HEK293 (cell line): ENCODE results near the gene SMPD4.
"Not testable (repeated sequence)": the region's sequence is repeated elsewhere in the genome, so short reads cannot be mapped to it uniquely, and the experiment has no call there.

Source experiments
- CTCF ChIA-PET: fragments of 350-600 bp; formaldehyde crosslinking; extraction: SDS; loops from one replicate; lab custom pipeline; 2021; ENCODE audit warnings: antibody characterized with exemption; lab: Yijun Ruan, JAX
- POLR2A ChIA-PET: fragments of 300-600 bp; formaldehyde crosslinking; extraction: SDS; loops from one replicate; lab custom pipeline; 2020; ENCODE audit warnings: antibody characterized with exemption, inconsistent platforms; lab: Yijun Ruan, JAX
- H3K27ac ChIP-seq: fragments of 200-500 bp; sonication (Bioruptor generic); 2 replicates; pipeline ENCODE4 v1.5.1; 2014; ENCODE audit warnings: low read depth, low read length, control low read depth, inconsistent platforms; ENCODE audit errors: extremely low read depth
- H3K36me3 ChIP-seq, 2 experiments: fragments of 200-500 bp in 1 of 2; sonication (Bioruptor generic) in 1 of 2; 1 replicate in 1 of 2; 2 replicates in 1 of 2; pipeline ENCODE4 v1.5.1; 2014 to 2017; ENCODE audit warnings: inconsistent platforms in 2 of 2, low read length in 2 of 2; ENCODE audit not compliant: control insufficient read depth in 2 of 2, insufficient read depth in 1 of 2
- H3K4me1 ChIP-seq: fragments of 200-500 bp; sonication (Bioruptor generic); 2 replicates; pipeline ENCODE4 v1.5.1; 2014; ENCODE audit warnings: mild to moderate bottlenecking, low read length, inconsistent platforms; ENCODE audit not compliant: control insufficient read depth, insufficient read depth
- H3K4me3 ChIP-seq: 2 replicates; pipeline ENCODE4 v1.5.1; 2011; ENCODE audit warnings: low read depth, mild to moderate bottlenecking, control low read depth, low read length, moderate library complexity
- H3K9me3 ChIP-seq: fragments of 200-500 bp; sonication (Bioruptor generic); 2 replicates; pipeline ENCODE4 v1.5.1; 2014; ENCODE audit warnings: low read depth, low read length, inconsistent platforms; ENCODE audit not compliant: control insufficient read depth, insufficient read depth
- HIC1 ChIP-seq: fragments of 450-650 bp; formaldehyde crosslinking; IDR thresholded peaks from 2 replicates; pipeline ENCODE4 v1.5.1; 2016; ENCODE audit warnings: missing biosample characterization, missing genetic modification characterization
- PBX3 ChIP-seq: sonication (generic); formaldehyde crosslinking; IDR thresholded peaks from 2 replicates; pipeline ENCODE4 v1.8.1; 2022; ENCODE audit warnings: mild to moderate bottlenecking, moderate library complexity, missing genetic modification reagents
- PRDM10 ChIP-seq: fragments of 450-650 bp; formaldehyde crosslinking; IDR thresholded peaks from 2 replicates; pipeline ENCODE4 v1.5.1; 2016; ENCODE audit warnings: missing biosample characterization, missing genetic modification characterization
- RBAK ChIP-seq: fragments of 450-650 bp; formaldehyde crosslinking; IDR thresholded peaks from 2 replicates; pipeline ENCODE4 v1.5.1; 2016; ENCODE audit warnings: missing biosample characterization, missing genetic modification characterization
- ZNF140 ChIP-seq: fragments of 450-650 bp; formaldehyde crosslinking; IDR thresholded peaks from 2 replicates; pipeline ENCODE4 v1.5.1; 2016; ENCODE audit warnings: missing biosample characterization, missing genetic modification characterization
- ZNF157 ChIP-seq: fragments of 450-650 bp; formaldehyde crosslinking; IDR thresholded peaks from 2 replicates; pipeline ENCODE4 v1.5.1; 2016; ENCODE audit warnings: missing biosample characterization, missing genetic modification characterization
- ZNF513 ChIP-seq: fragments of 450-650 bp; IDR thresholded peaks from 2 replicates; pipeline ENCODE4 v1.5.1; 2018; ENCODE audit warnings: missing biosample characterization, missing genetic modification characterization
- ZNF777 ChIP-seq: fragments of 450-650 bp; formaldehyde crosslinking; IDR thresholded peaks from 2 replicates; pipeline ENCODE4 v1.5.1; 2017; ENCODE audit warnings: missing biosample characterization, missing genetic modification characterization, borderline replicate concordance
- ZSCAN16 ChIP-seq: fragments of 450-650 bp; formaldehyde crosslinking; IDR thresholded peaks from 2 replicates; pipeline ENCODE4 v1.5.1; 2016; ENCODE audit warnings: missing biosample characterization, missing genetic modification characterization
- ZSCAN18 ChIP-seq: fragments of 450-650 bp; formaldehyde crosslinking; IDR thresholded peaks from 2 replicates; pipeline ENCODE4 v1.5.1; 2016; ENCODE audit warnings: missing biosample characterization, missing genetic modification characterization

The SMPD4 gene

GRCh38 chr2:130188958-130189357, 7.6 kb upstream of the SMPD4 start:
- H3K4me1 ChIP-seq, H3K27ac ChIP-seq, H3K4me3 ChIP-seq, POLR2A ChIA-PET, CTCF ChIA-PET, H3K9me3 ChIP-seq: not testable (repeated sequence)
- peak; percentile 62 for TF ChIP-seq ZNF157 (tag by site-specific recombination)
- peaks cover 0 to 24% of the 10 kb centered on the region in 2 experiments; a peak in 2 of 3 replicates for H3K36me3 ChIP-seq

- POLR2A ChIA-PET = interaction anchor here (0.7 kb wide), 1 partner anchor 9 kb away, joined by 4 read pairs; no protein-coding TSS in a partner anchor
- H3K4me1 ChIP-seq, H3K27ac ChIP-seq, H3K9me3 ChIP-seq, CTCF ChIA-PET, H3K4me3 ChIP-seq: not testable (repeated sequence)
- H3K36me3 ChIP-seq = peaks cover 0 to 32% of the 10 kb centered on the region in 2 experiments; a peak in 2 of 3 replicates
These were observed 6.7 kb upstream of the SMPD4 start for GRCh38 chr2:130187859-130188792.

GRCh38 chr2:130187268-130187667, 5.9 kb upstream of the SMPD4 start:
- H3K27ac ChIP-seq = no peak overlapping the region
- TF ChIP-seq PRDM10 (tag by site-specific recombination) (peak; percentile 28; the same call in 1 of the 2 replicates), PBX3 (CRISPR knock-in tag) (no peak)
- ChIA-PET CTCF (interaction anchor here (1.2 kb wide), 2 partner anchors 145 to 147 kb away, joined by 3 to 5 read pairs; no protein-coding TSS in a partner anchor), POLR2A (interaction anchor here (0.7 kb wide), 1 partner anchor 8 kb away, joined by 4 read pairs; no protein-coding TSS in a partner anchor)
- H3K36me3 ChIP-seq = peaks cover 0 to 34% of the 10 kb centered on the region in 2 experiments; a peak in 2 of 3 replicates
- 0 out of 2 replicates have a peak, but pooled peaks cover 5% of the 10 kb centered on the region for H3K4me1 ChIP-seq
- no peaks in the 10 kb centered on the region for H3K9me3 ChIP-seq
- H3K4me3 ChIP-seq = no peak overlapping the region

GRCh38 chr2:130186391-130186790, 5.0 kb upstream of the SMPD4 start:
- POLR2A ChIA-PET = no interaction called here
- Histone ChIP-seq H3K9me3 (no peaks in the 10 kb centered on the region), H3K4me1 (0 out of 2 replicates have a peak, but pooled peaks cover 5% of the 10 kb centered on the region), H3K27ac (no peak overlapping the region), H3K4me3 (no peak overlapping the region), H3K36me3 (peaks cover 0 to 34% of the 10 kb centered on the region in 2 experiments; a peak in 2 of 3 replicates)
- CTCF ChIA-PET = interaction anchor here (1.2 kb wide), 2 partner anchors 146 to 148 kb away, joined by 3 to 5 read pairs; no protein-coding TSS in a partner anchor
- TF ChIP-seq RBAK (tag by site-specific recombination) (no peak), ZSCAN18 (tag by site-specific recombination) (no peak), ZNF513 (tag by site-specific recombination) (no peak), ZSCAN16 (tag by site-specific recombination) (no peak), ZNF777 (no peak), HIC1 (tag by site-specific recombination) (no peak), ZNF140 (tag by site-specific recombination) (no peak)
